ENCODE measurements around the gene CALCOCO1. TPM values are rescaled to one million over a fixed set of nuclear protein-coding genes. Genes with fewer than 3 reads are reported as not detected.

Gene CALCOCO1
- total and polyA plus RNA-seq, 9 of the 15 experiments (the other 6 are each of a cell fraction or from before 2014, with no cell fraction given), result 1.9 to 31.8 (median 11.0) TPM

- TF ChIP-seq, protein P1, sequence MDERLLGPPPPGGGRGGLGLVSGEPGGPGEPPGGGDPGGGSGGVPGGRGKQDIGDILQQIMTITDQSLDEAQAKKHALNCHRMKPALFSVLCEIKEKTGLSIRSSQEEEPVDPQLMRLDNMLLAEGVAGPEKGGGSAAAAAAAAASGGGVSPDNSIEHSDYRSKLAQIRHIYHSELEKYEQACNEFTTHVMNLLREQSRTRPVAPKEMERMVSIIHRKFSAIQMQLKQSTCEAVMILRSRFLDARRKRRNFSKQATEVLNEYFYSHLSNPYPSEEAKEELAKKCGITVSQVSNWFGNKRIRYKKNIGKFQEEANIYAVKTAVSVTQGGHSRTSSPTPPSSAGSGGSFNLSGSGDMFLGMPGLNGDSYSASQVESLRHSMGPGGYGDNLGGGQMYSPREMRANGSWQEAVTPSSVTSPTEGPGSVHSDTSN (CRISPR knock-in tag; IDR thresholded peaks at IDR 0.05; ENCODE audit: low read depth), result no peak
- TF ChIP-seq, protein P1 (tag; conservative IDR thresholded peaks at IDR 0.05; ENCODE audit: low read depth), result no peak
- TF ChIP-seq XRCC5 (IDR thresholded peaks at IDR 0.05; ENCODE audit: low read depth, low read length) (no peak), ZKSCAN3 (CRISPR knock-in tag; IDR thresholded peaks at IDR 0.05) (no peak), TAF1 (IDR thresholded peaks at IDR 0.05; ENCODE audit: control insufficient read depth, extremely low read depth, insufficient read depth, low read length, severe bottlenecking) (no peak)
These were observed 6.3 kb downstream of the CALCOCO1 start (continued) for GRCh38 chr12:53720946-53721345.

GRCh38 chr12:53719649-53720048, 7.6 kb downstream of the CALCOCO1 start:
- Histone ChIP-seq H3K79me2 (ENCODE audit: control insufficient read depth, insufficient read depth, low read length) (no peaks in the 10 kb centered on the region), H3K9ac (ENCODE audit: insufficient read depth in 1 of 2, low read depth in 2 of 2, low read length in 2 of 2) (no peak overlapping the region), H2AFZ (ENCODE audit: low read depth, low read length) (peak overlapping the region; percentile 32; the same call in 1 of the 2 replicates), H3K9me3 (replicated peaks; ENCODE audit: control insufficient read depth, insufficient read depth, low read depth, low read length) (no peaks in the 10 kb centered on the region), H3K36me3 (ENCODE audit: control insufficient read depth, insufficient read depth, low read length) (no peaks in the 10 kb centered on the region), H3K9me1 (ENCODE audit: control insufficient read depth, insufficient read depth, low read length) (no peaks in the 10 kb centered on the region), H3K27ac (ENCODE audit: extremely low read depth, low read depth, low read length) (no peak overlapping the region), H3K4me2 (ENCODE audit: insufficient read depth, low read length) (no peak overlapping the region), H3K4me1 (replicated peaks in 1 of 2; ENCODE audit: control insufficient read depth in 2 of 2, insufficient read depth in 2 of 2, low read length in 2 of 2) (0 out of 5 replicates have a peak, but pooled peaks cover 0 to 4% of the 10 kb centered on the region in 2 experiments), H4K20me1 (replicated peaks; ENCODE audit: control insufficient read depth, insufficient read depth, low read length) (no peaks in the 10 kb centered on the region), H3K27me3 (ENCODE audit: control insufficient read depth in 2 of 2, insufficient read depth in 2 of 2, low read length in 2 of 2) (peaks cover 0 to 3% of the 10 kb centered on the region in 2 experiments; a peak in 1 of 5 replicates), H3K4me3 (no peak overlapping the region)
- ATAC-seq, result peak; percentile 76; the same call in 2 of the 3 replicates
- 35% methylated on average over 2 of the region's 2 CpGs for WGBS (ENCODE audit: insufficient coverage, low coverage, missing lambda C conversion rate)
- in situ Hi-C loops (cut with MboI) (no loop called here), intact Hi-C loops (cut with micrococcal nuclease) (no loop called here)
- POLR2A ChIA-PET, result interaction anchor here (0.5 to 1.0 kb wide), 4 partner anchors 13 to 266 kb away, joined by 3 to 5 read pairs (median 4); partner anchors contain the start of genes ATF7 and HOXC10
- FAIRE-seq, result peak; percentile 60
- peak in 1 of 4 experiments; percentile 35 for DNase-seq (ENCODE audit: extremely low read depth in 1 of 4, low spot score in 3 of 4)
- CTCF ChIA-PET (ENCODE audit: low intra/inter-chr PET ratio), result no interaction called here
- TF ChIP-seq NONO (IDR thresholded peaks at IDR 0.05; ENCODE audit: low read depth in 2 of 2, low read length in 1 of 2), result no peak
- TF ChIP-seq, protein P1 (CRISPR knock-in tag; IDR thresholded peaks at IDR 0.05; ENCODE audit: low read depth), result no peak
- TF ChIP-seq, protein P1 (tag; conservative IDR thresholded peaks at IDR 0.05; ENCODE audit: low read depth), result peak; percentile 70
- TF ChIP-seq, protein P2, sequence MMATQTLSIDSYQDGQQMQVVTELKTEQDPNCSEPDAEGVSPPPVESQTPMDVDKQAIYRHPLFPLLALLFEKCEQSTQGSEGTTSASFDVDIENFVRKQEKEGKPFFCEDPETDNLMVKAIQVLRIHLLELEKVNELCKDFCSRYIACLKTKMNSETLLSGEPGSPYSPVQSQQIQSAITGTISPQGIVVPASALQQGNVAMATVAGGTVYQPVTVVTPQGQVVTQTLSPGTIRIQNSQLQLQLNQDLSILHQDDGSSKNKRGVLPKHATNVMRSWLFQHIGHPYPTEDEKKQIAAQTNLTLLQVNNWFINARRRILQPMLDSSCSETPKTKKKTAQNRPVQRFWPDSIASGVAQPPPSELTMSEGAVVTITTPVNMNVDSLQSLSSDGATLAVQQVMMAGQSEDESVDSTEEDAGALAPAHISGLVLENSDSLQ (IDR thresholded peaks at IDR 0.05), result peak; percentile 92
- BruUV-seq (replicated peaks), result no TSS peak
